ENCODE measurements around the gene SLK.

DNA sequence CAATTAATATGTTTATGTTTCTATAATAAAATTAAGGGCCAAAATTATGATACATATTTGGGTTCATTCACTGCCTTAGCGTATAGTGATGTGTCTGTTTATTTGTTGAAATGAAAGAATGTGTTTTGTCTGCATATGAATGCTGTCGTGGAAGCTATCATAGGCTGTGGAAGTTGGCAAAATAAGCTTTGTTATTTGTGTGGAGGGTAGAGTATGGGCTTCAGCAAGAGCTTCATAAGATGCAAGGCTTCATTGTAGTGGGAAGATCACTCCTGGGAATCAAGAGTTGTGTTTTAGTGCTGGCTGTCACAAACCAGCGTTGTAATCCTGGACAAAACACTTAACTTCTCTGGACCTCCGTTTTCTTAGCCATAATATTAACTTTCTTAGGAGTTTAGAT lies 2.5 kb downstream of the SLK start:
- TF ChIP-seq POLR2A (IDR thresholded peaks at IDR 0.05; ENCODE audit: low read depth, low read length) = no peak
- no peak for TF ChIP-seq MEF2A (IDR thresholded peaks at IDR 0.05; ENCODE audit: insufficient read depth, low read depth, low read length)
- no peak for TF ChIP-seq POLR2AphosphoS5 (IDR thresholded peaks at IDR 0.05; ENCODE audit: low read length)
- no peak for TF ChIP-seq GABPA (IDR thresholded peaks at IDR 0.05; ENCODE audit: low read depth)
- TF ChIP-seq CHD2 (IDR thresholded peaks at IDR 0.05; ENCODE audit: borderline replicate concordance, low read depth, low read length) = no peak
- TF ChIP-seq, protein P1, sequence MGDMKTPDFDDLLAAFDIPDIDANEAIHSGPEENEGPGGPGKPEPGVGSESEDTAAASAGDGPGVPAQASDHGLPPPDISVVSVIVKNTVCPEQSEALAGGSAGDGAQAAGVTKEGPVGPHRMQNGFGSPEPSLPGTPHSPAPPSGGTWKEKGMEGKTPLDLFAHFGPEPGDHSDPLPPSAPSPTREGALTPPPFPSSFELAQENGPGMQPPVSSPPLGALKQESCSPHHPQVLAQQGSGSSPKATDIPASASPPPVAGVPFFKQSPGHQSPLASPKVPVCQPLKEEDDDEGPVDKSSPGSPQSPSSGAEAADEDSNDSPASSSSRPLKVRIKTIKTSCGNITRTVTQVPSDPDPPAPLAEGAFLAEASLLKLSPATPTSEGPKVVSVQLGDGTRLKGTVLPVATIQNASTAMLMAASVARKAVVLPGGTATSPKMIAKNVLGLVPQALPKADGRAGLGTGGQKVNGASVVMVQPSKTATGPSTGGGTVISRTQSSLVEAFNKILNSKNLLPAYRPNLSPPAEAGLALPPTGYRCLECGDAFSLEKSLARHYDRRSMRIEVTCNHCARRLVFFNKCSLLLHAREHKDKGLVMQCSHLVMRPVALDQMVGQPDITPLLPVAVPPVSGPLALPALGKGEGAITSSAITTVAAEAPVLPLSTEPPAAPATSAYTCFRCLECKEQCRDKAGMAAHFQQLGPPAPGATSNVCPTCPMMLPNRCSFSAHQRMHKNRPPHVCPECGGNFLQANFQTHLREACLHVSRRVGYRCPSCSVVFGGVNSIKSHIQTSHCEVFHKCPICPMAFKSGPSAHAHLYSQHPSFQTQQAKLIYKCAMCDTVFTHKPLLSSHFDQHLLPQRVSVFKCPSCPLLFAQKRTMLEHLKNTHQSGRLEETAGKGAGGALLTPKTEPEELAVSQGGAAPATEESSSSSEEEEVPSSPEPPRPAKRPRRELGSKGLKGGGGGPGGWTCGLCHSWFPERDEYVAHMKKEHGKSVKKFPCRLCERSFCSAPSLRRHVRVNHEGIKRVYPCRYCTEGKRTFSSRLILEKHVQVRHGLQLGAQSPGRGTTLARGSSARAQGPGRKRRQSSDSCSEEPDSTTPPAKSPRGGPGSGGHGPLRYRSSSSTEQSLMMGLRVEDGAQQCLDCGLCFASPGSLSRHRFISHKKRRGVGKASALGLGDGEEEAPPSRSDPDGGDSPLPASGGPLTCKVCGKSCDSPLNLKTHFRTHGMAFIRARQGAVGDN (IDR thresholded peaks at IDR 0.05) = no peak
- TF ChIP-seq, protein P2, sequence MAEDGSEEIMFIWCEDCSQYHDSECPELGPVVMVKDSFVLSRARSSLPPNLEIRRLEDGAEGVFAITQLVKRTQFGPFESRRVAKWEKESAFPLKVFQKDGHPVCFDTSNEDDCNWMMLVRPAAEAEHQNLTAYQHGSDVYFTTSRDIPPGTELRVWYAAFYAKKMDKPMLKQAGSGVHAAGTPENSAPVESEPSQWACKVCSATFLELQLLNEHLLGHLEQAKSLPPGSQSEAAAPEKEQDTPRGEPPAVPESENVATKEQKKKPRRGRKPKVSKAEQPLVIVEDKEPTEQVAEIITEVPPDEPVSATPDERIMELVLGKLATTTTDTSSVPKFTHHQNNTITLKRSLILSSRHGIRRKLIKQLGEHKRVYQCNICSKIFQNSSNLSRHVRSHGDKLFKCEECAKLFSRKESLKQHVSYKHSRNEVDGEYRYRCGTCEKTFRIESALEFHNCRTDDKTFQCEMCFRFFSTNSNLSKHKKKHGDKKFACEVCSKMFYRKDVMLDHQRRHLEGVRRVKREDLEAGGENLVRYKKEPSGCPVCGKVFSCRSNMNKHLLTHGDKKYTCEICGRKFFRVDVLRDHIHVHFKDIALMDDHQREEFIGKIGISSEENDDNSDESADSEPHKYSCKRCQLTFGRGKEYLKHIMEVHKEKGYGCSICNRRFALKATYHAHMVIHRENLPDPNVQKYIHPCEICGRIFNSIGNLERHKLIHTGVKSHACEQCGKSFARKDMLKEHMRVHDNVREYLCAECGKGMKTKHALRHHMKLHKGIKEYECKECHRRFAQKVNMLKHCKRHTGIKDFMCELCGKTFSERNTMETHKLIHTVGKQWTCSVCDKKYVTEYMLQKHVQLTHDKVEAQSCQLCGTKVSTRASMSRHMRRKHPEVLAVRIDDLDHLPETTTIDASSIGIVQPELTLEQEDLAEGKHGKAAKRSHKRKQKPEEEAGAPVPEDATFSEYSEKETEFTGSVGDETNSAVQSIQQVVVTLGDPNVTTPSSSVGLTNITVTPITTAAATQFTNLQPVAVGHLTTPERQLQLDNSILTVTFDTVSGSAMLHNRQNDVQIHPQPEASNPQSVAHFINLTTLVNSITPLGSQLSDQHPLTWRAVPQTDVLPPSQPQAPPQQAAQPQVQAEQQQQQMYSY (CRISPR knock-in tag; IDR thresholded peaks at IDR 0.05) = no peak
- TF ChIP-seq, protein P3, sequence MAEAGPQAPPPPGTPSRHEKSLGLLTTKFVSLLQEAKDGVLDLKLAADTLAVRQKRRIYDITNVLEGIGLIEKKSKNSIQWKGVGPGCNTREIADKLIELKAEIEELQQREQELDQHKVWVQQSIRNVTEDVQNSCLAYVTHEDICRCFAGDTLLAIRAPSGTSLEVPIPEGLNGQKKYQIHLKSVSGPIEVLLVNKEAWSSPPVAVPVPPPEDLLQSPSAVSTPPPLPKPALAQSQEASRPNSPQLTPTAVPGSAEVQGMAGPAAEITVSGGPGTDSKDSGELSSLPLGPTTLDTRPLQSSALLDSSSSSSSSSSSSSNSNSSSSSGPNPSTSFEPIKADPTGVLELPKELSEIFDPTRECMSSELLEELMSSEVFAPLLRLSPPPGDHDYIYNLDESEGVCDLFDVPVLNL (IDR thresholded peaks at IDR 0.05; ENCODE audit: low read depth, low read length) = no peak
- TF ChIP-seq, protein P4, sequence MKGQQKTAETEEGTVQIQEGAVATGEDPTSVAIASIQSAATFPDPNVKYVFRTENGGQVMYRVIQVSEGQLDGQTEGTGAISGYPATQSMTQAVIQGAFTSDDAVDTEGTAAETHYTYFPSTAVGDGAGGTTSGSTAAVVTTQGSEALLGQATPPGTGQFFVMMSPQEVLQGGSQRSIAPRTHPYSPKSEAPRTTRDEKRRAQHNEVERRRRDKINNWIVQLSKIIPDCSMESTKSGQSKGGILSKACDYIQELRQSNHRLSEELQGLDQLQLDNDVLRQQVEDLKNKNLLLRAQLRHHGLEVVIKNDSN (IDR thresholded peaks at IDR 0.05; ENCODE audit: borderline replicate concordance, extremely low read length, insufficient read depth, low read depth, low read length) = no peak
- TF ChIP-seq MTA3 (IDR thresholded peaks at IDR 0.05; ENCODE audit: borderline replicate concordance, low read length) = no peak
- TF ChIP-seq EZH2 (IDR thresholded peaks at IDR 0.05; ENCODE audit: borderline replicate concordance, control insufficient read depth, low read depth, low read length) = no peak

Data from GM12878 (cell line).